ENCODE data around the gene MEPCE.
"Not testable (repeated sequence)": the region's sequence is repeated elsewhere in the genome, so short reads cannot be mapped to it uniquely, and the experiment has no call there.

The MEPCE gene, protein sequence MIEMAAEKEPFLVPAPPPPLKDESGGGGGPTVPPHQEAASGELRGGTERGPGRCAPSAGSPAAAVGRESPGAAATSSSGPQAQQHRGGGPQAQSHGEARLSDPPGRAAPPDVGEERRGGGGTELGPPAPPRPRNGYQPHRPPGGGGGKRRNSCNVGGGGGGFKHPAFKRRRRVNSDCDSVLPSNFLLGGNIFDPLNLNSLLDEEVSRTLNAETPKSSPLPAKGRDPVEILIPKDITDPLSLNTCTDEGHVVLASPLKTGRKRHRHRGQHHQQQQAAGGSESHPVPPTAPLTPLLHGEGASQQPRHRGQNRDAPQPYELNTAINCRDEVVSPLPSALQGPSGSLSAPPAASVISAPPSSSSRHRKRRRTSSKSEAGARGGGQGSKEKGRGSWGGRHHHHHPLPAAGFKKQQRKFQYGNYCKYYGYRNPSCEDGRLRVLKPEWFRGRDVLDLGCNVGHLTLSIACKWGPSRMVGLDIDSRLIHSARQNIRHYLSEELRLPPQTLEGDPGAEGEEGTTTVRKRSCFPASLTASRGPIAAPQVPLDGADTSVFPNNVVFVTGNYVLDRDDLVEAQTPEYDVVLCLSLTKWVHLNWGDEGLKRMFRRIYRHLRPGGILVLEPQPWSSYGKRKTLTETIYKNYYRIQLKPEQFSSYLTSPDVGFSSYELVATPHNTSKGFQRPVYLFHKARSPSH

DNA sequence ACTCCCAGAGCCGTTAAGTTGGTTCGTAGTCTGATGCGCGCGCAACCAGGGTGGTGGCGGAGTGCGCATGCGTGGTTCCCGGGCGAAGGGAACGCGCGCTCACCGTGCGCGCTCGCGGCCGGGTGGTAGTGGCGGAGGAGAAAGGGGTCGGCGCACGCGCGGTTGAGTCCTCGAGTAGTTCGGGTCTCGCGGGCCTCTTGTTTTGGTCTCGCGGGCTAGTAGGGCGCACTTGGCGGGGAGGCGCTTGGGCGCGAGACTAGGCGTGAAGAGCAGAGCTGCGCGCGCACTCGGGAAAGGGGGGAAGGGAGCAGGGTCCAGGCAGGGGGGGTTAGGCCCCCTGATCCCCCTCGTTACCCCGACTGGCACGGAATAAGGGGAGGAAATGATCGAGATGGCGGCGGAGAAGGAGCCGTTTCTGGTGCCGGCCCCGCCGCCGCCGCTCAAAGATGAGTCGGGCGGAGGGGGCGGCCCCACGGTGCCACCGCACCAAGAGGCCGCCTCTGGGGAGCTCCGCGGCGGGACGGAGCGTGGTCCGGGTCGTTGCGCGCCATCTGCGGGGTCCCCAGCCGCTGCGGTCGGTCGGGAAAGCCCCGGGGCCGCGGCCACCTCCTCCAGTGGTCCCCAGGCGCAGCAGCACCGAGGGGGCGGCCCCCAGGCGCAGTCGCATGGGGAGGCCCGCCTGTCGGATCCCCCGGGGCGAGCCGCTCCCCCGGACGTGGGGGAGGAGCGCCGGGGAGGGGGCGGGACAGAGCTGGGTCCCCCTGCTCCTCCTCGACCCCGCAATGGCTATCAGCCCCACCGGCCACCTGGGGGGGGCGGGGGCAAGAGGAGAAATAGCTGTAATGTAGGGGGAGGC lies at the start of gene MEPCE:
Gene MEPCE (plus strand): TSS at position 195 of the 856 bp plus-strand sequence. CDS start 188 bp downstream, at position 383.
- DNase-seq = peak; percentile 68

DNA sequence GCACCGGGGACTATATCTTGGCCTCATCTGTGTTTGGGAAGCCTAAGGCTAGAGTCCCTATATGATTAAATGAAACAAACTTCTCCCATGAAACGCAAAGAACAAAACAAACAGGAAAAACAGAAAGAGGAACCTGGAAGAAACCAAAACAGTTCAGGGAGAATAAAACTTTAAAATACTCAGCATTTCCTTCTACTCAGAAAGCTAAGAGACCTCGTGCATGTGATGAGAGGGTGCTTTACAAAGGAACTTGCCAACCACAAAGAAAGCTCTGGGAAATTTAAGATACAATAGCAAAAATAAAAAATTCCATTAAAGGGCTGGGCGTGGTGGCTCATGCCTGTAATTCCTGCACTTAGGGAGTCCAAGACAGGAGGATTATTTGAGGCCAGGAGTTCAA lies 49.4 kb upstream of the MEPCE start:
- no peak for DNase-seq

- not testable (repeated sequence) for DNase-seq
Observed at GRCh38 chr7:100381531-100382233, 47.9 kb upstream of the MEPCE start.

- DNase-seq = not testable (repeated sequence)
Observed at GRCh38 chr7:100382234-100382853, 47.3 kb upstream of the MEPCE start.

DNA sequence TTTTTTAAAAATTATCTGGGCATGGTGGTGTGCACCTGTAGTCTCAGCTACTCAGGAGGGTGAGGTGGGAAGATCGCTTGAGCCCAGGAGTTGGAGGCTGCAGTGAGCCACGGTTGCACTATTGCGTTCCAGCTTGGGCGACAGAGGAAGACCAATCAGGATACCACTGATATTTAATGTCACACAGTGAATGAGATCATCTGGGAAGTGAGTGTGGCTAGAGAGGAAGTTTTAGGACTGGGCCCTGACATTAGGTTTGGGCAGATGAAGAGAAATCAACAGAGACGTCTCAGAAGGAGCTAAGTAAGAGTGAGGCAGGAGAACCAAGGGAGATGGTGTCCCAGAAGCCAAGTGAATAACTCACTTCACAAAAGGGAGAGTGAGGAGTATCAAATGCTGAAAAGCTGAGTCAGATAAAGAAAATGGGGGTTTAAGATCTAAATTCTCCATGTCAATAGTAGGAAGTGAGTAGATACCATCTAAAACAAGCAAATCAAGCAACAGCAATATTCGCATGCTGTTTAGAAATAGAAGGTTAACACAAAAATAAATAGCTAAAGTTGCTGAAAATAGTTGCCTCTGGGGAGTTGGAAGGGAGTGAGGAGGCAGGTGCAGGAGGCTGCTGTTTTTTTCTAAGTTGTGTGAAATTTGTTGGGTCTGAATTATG lies 44.9 kb upstream of the MEPCE start:
- DNase-seq = no peak

DNA sequence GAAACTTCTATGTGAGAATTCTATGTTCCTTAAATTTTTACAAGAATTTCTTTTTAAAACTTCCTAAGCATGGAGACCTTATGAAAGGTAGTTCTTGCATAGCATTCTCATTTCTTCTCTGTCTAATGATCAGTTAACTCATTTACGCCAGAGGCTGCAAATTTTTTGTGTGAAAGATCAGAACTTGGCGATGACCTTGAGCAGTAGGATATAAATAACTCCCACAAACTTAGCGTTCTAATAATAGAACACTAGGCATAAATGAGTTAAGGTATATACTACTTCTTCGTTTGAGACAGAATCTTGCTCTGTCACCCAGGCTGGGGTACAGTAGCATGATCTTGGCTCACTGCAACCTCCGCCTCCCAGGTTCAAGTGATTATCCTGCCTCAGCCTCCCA lies 42.7 kb upstream of the MEPCE start:
- no peak for DNase-seq

DNA sequence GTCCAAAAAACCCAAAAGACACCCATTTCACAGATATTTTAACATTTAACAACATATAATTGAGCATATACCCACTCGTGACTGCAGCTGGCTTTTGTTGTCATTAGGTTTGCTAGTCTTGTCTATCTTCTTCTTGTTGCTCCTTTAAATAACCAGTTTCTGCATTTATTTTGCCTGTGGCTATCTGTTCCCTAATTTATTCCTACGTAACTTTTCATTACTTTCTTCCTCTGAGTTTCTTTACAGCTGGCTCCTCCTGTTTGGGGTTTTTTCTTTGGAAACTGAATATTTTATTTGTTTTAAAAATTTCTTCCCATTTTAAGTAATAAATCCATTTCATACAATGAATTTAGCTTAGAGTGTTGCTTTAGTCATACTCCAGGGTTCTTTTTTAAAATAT lies 41.9 kb upstream of the MEPCE start:
- DNase-seq = no peak

GRCh38 chr7:100389437-100390088 lies 40.1 kb upstream of the MEPCE start:
- DNase-seq = no peak

DNA sequence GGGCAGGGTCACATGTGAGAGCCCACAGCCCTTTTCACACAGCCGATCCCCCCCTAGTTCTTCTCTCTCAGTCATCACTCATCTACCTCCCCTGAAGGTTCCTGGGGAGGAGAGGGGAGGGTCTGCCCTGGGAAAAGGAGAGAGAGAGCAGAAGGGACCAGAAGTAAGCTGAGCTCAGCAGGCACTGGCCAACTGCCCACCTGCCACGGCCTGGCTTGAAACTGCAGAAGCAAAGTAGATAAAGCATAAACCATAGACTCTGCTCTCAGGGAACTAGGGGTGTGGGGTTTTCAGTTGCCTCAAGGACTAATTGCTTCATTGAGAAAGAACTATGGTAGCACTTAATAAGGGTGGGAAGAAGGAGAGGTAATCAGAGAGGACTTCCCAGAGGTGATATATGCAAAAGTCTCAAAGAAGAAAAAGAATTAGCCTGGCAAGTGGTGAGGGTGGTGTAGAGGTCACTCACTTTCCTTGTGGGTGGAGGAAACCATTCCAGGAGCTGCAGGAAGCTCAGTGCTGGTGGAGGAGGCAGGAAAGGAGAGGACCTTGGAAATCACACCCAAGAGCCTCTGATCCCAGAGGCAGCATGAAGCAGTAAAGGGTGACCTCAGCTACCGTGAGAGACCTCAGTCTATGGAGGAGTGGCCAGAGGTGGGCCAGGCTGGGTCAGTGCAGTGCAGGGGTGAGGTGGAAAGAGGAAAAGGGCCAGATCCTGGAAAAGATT lies 39.2 kb upstream of the MEPCE start:
- no peak for DNase-seq

DNA sequence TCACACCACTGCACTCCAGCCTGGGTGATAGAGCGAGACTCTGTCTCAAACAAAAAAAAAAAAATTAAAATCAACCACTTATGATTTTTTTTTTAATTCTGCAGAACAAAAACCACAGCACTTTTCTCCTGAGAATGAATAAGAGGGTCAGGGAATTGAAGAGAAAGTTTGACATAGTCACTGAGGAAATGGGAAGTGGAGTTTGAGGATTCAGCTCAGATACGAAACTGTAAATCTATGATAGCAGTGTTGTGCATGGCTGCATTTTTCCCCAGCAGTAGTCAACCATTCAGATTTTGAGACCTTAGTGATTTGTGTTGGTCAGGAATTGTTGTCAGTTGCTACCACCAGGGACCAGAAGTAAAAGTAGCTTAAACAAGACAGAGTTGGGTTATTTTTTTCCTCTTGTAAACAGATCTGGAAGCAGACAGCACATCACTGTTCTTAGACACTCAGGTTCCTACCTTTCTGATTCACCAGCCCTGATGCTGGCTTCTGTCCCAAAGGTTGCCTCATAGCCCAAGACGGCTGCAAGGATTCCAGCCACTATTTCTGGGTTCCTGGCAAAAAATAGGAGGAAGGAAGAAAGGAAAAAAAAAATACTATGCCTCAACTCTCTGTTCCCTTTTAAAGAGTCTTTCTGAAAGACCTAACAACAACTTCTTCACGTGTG lies 36.3 kb upstream of the MEPCE start:
- no peak for DNase-seq

GRCh38 chr7:100394077-100394476 lies 35.6 kb upstream of the MEPCE start:
- no peak for DNase-seq

- no peak for DNase-seq
Observed at GRCh38 chr7:100396421-100396982, 33.1 kb upstream of the MEPCE start.

DNA sequence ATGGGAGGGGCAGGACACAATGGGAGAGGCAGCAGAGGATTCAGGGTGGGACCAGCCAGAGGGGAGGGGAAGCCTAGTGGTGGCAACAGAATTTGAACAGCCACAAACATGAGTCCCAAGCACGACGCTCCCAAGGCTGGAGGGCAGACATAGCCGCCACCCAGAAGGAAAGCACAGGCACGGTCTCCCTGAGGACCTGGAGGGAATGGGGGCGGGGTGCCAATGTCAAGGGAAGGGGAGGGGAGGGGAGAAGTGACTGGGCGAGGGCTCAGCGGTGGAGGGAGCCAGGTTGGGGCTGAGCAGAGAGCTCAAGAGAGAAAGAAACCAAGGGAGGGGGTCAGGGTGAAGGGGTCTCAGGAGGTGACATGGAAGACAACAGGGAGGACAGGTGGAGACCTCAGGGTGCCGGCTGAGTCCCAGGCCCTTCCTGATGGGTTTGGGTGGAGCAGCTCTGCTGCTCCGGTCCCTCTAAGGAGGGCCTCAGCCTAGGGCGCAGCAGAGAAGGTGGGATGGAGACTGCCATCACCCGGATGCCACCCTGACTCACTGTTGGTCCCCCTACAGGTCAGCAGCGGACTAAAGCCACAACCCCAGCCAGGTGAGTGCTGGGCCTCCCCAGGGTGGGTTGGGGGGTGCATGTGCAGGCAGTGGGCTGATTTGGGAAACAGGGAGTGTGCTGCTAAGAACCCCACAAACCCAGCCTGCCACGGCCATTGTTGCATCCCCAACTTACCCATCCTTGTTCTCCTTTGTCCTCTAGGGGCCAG lies 32.1 kb upstream of the MEPCE start:
- DNase-seq = no peak

- no peak for DNase-seq
Observed at GRCh38 chr7:100398239-100398638, 31.4 kb upstream of the MEPCE start.

GRCh38 chr7:100400041-100400440 lies 29.6 kb upstream of the MEPCE start:
- no peak for DNase-seq

DNA sequence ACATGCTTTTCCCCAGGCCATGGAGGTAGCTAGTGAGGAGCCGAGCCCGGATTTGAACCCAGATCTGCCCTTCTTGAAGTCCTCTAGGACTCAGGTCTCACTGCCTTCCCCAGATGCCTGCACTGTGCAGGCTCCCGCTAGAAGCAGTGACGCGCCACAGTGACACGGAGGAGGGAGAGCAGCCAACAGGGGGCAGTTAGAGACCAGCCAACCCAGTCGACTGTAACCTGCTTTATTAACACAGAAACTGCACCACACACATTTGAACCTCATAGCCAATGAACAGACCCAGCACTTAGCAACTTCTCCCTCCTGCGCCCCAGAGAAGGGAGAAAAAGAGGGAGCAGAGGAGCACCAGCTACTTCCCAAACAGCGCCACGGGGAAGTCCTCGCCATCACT lies 29.0 kb upstream of the MEPCE start:
- DNase-seq = no peak

- DNase-seq = no peak
Observed at GRCh38 chr7:100401811-100402210, 27.8 kb upstream of the MEPCE start.

DNA sequence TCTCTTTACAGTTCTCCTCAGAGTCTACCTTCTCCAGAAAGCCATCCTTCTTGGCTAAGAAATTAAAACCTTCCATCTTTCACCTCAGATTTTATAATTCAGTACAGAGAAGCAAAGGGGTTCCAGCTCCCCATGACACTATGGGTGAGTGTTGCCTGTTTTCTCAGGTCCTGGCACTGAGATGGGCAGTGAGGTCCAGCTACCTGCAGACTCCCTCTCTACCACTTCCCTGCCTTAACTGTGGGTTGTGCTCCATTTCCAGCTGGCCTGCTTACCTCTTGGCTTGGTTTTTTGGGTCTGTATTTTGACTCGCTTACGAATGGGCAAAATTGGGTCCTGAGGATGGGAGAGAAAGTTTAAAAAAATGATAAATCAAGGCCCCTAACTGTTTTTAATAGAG lies 27.4 kb upstream of the MEPCE start:
- no peak for DNase-seq

DNA sequence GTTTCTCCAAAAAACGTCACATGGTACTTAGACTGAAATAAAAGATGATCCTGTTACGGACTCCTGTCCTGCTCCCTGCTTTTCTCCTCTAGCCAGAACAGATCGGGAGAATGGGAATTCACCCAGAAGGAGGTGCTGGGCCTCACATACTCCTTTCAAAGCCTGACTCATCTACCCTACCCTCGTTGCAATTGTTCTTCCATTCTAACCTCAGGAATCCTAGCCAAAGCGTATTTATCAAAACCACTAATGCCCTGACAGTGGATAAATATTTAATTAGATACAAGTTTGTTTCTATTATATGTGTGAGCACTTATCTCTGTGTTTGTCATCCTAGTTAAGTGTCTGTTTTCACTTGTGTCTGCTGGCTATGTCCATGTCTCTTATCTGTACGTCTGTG lies 22.9 kb upstream of the MEPCE start:
- no peak for DNase-seq
